ENCODE results near the gene CCDC192. TPM values are rescaled to one million over a fixed set of nuclear protein-coding genes. Genes with fewer than 3 reads are reported as not detected.

CCDC192 gene
- total and polyA plus RNA-seq, 2 donors (not counting 3 experiments of a cell fraction or from before 2014, with no cell fraction given) = not detected

DNA sequence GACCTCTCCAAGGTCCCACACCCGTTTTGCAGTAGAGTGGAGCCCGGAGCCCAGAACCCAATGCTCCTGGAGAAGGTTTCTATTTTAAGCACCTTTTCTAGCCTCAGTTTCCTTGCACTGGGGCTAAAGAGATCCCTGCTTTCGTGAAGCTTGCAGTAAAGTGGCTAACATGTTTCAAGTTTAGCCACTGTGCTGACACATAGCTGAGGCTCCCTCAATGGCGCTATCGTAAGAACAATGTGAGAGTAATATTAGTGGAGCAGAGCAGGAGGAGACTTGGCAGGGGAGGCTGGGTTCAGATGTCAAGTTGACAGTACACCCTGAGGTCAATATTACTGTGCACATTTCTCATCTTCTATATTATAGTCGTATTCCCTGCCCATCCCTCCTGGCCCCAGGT is 46.4 kb upstream of the CCDC192 start:
- Histone ChIP-seq H4K20me1 (replicated peaks; ENCODE audit: control insufficient read depth, extremely low read depth, insufficient read depth, low read length) (no peaks in the 10 kb centered on the region), H3K36me3 (ENCODE audit: control insufficient read depth in 2 of 2, extremely low read depth in 1 of 2, insufficient read depth in 2 of 2, low read length in 2 of 2) (no peaks in the 10 kb centered on the region), H3K4me3 (replicated peaks in 1 of 3; ENCODE audit: insufficient read depth in 1 of 3, low read depth in 1 of 3, low read length in 3 of 3) (no peak overlapping the region), H2AFZ (ENCODE audit: low read depth, low read length) (no peak overlapping the region), H3K4me1 (ENCODE audit: control insufficient read depth, extremely low read depth, insufficient read depth, low read length) (no peaks in the 10 kb centered on the region), H3K9ac (replicated peaks; ENCODE audit: extremely low read depth, insufficient read depth, low read length) (no peak overlapping the region), H3K27me3 (ENCODE audit: control insufficient read depth in 2 of 2, insufficient read depth in 2 of 2, low read length in 2 of 2) (peaks cover 0 to 4% of the 10 kb centered on the region in 2 experiments), H3K4me2 (ENCODE audit: insufficient read depth, low read length) (no peak overlapping the region), H3K27ac (ENCODE audit: insufficient read depth, low read depth, low read length) (no peak overlapping the region), H3K9me3 (replicated peaks; ENCODE audit: control insufficient read depth, insufficient read depth, low read length) (no peaks in the 10 kb centered on the region), H3K79me2 (ENCODE audit: control insufficient read depth, insufficient read depth, low read length) (no peaks in the 10 kb centered on the region), H3K9me1 (replicated peaks; ENCODE audit: control insufficient read depth, extremely low read depth, insufficient read depth, low read length) (no peaks in the 10 kb centered on the region)
- TF ChIP-seq GATA2 (IDR thresholded peaks at IDR 0.05; ENCODE audit: insufficient read depth, insufficient read length, low read depth, low read length) (no peak), JUN (IDR thresholded peaks at IDR 0.05; ENCODE audit: borderline replicate concordance, insufficient read depth, insufficient read length, low read depth) (no peak), POLR2A (IDR thresholded peaks at IDR 0.05; ENCODE audit: low read depth, low read length) (no peak)
- TF ChIP-seq, protein P1, sequence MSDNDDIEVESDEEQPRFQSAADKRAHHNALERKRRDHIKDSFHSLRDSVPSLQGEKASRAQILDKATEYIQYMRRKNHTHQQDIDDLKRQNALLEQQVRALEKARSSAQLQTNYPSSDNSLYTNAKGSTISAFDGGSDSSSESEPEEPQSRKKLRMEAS (IDR thresholded peaks at IDR 0.05; ENCODE audit: insufficient read depth, insufficient read length) = no peak
- FAIRE-seq (no peak), DNase-seq (ENCODE audit: low read depth, low spot score) (no peak)
- intact Hi-C loops (cut with micrococcal nuclease) = no loop called here
- CTCF ChIA-PET = interaction anchor here (1.1 kb wide), 1 partner anchor 8 kb away, joined by 3 read pairs; no protein-coding TSS in a partner anchor
- no TSS peak for BruUV-seq (replicated peaks)
- dilution Hi-C loops (cut with MboI; ENCODE audit: extremely low pct_ligation_motif_present, low sequenced_read_pairs) = no loop called here
- POLR2A ChIA-PET = no interaction called here

DNA sequence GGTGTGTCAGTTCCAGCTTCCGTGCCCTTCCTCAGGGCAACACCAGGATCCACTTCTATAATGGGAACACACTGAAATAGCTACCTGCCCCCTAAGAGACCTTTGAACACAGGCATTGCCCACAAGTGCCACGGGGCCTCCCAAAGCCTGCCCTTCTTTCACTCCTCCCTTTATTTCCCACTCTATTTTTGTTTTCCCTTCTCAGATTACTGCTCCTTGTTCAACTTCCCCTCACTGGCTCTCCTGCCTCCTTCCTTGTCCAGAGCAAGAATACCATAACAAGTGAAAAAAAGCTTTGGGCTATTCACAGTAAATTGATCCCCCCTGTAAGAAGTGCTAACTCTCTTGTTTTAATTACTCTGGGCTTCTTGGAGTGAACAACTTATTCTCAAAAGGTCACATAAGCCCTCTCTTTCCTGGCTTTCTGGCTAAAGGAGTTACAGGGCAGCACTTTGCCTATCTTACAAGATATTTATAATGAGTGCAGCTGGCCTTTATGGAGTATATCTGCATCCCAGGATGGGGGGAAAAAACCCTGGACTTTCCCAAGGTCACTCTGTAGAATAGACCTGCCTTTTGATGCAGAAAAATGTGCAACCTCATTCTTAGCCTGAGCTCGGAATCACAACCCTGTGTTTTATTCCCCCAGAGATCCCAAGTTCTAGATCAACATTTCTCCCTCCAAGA is 43.0 kb upstream of the CCDC192 start:
- H3K4me3 ChIP-seq (replicated peaks in 1 of 3; ENCODE audit: insufficient read depth in 1 of 3, low read depth in 1 of 3, low read length in 3 of 3) = no peak overlapping the region
- no peak overlapping the region for H3K4me2 ChIP-seq (ENCODE audit: insufficient read depth, low read length)
- no peak overlapping the region for H3K9ac ChIP-seq (replicated peaks; ENCODE audit: extremely low read depth, insufficient read depth, low read length)
- no peaks in the 10 kb centered on the region for H3K79me2 ChIP-seq (ENCODE audit: control insufficient read depth, insufficient read depth, low read length)
- FAIRE-seq (no peak), DNase-seq (ENCODE audit: low read depth, low spot score) (no peak)
- intact Hi-C loops (cut with micrococcal nuclease) = no loop called here
- ChIA-PET CTCF (interaction anchor here (1.0 kb wide), 1 partner anchor 10 kb away, joined by 3 read pairs; no protein-coding TSS in a partner anchor), POLR2A (no interaction called here)
- no peaks in the 10 kb centered on the region for H3K36me3 ChIP-seq (ENCODE audit: control insufficient read depth in 2 of 2, extremely low read depth in 1 of 2, insufficient read depth in 2 of 2, low read length in 2 of 2)
- TF ChIP-seq MYC (IDR thresholded peaks at IDR 0.05; ENCODE audit: low read depth, low read length) (no peak), EZH2 (IDR thresholded peaks at IDR 0.05; ENCODE audit: borderline replicate concordance, low read depth, low read length, severe bottlenecking) (no peak), GATA2 (IDR thresholded peaks at IDR 0.05; ENCODE audit: insufficient read depth, insufficient read length, low read depth, low read length) (no peak), POLR2A (IDR thresholded peaks at IDR 0.05; ENCODE audit: low read depth, low read length) (no peak), POLR2AphosphoS5 (IDR thresholded peaks at IDR 0.05; ENCODE audit: insufficient read depth, low read depth, low read length) (no peak)
- TF ChIP-seq, protein P1 (IDR thresholded peaks at IDR 0.05; ENCODE audit: insufficient read depth, insufficient read length) = no peak
- TF ChIP-seq, protein P2, sequence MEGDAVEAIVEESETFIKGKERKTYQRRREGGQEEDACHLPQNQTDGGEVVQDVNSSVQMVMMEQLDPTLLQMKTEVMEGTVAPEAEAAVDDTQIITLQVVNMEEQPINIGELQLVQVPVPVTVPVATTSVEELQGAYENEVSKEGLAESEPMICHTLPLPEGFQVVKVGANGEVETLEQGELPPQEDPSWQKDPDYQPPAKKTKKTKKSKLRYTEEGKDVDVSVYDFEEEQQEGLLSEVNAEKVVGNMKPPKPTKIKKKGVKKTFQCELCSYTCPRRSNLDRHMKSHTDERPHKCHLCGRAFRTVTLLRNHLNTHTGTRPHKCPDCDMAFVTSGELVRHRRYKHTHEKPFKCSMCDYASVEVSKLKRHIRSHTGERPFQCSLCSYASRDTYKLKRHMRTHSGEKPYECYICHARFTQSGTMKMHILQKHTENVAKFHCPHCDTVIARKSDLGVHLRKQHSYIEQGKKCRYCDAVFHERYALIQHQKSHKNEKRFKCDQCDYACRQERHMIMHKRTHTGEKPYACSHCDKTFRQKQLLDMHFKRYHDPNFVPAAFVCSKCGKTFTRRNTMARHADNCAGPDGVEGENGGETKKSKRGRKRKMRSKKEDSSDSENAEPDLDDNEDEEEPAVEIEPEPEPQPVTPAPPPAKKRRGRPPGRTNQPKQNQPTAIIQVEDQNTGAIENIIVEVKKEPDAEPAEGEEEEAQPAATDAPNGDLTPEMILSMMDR (IDR thresholded peaks at IDR 0.05; ENCODE audit: extremely low read depth in 1 of 2, insufficient read depth in 1 of 2, low read depth in 1 of 2, low read length in 2 of 2) = no peak
- no peak overlapping the region for H3K27ac ChIP-seq (ENCODE audit: insufficient read depth, low read depth, low read length)
- BruUV-seq (replicated peaks) = no TSS peak
- no peaks in the 10 kb centered on the region for H3K9me1 ChIP-seq (replicated peaks; ENCODE audit: control insufficient read depth, extremely low read depth, insufficient read depth, low read length)
- no peaks in the 10 kb centered on the region for H3K4me1 ChIP-seq (ENCODE audit: control insufficient read depth, extremely low read depth, insufficient read depth, low read length)
- H4K20me1 ChIP-seq (replicated peaks; ENCODE audit: control insufficient read depth, extremely low read depth, insufficient read depth, low read length) = no peaks in the 10 kb centered on the region
- peaks cover 1 to 2% of the 10 kb centered on the region in 2 experiments for H3K27me3 ChIP-seq (ENCODE audit: control insufficient read depth in 2 of 2, insufficient read depth in 2 of 2, low read length in 2 of 2)
- dilution Hi-C loops (cut with MboI; ENCODE audit: extremely low pct_ligation_motif_present, low sequenced_read_pairs) = no loop called here
- H3K9me3 ChIP-seq (replicated peaks; ENCODE audit: control insufficient read depth, insufficient read depth, low read length) = no peaks in the 10 kb centered on the region
- H2AFZ ChIP-seq (ENCODE audit: low read depth, low read length) = no peak overlapping the region

All from endothelial cell of umbilical vein (primary cell).